Gastroesophageal sphincter (tissue), 3 donors: ENCODE results near the gene KLHDC7B.

ENCODE experiments used
- POLR2AphosphoS5 ChIP-seq: sonication (generic); formaldehyde crosslinking; IDR thresholded peaks from one replicate; pipeline ENCODE4 v1.6.1; 2017; ENCODE audit warnings: antibody characterized with exemption
- TF ChIP-seq, protein P1 (sequence below), 4 experiments: fragments of 200-600 bp in 2 of 4; fragments of 450-650 bp in 2 of 4; sonication (generic) in 1 of 4; IDR thresholded peaks; one replicate each; pipeline ENCODE4 v1.5.1; 2017 to 2019; ENCODE audit warnings: antibody characterized with exemption in 4 of 4, mild to moderate bottlenecking in 2 of 4, moderate library complexity in 2 of 4

GRCh38 chr22:50507421-50507990 lies 38.2 kb upstream of the KLHDC7B start, which contains the start of gene LMF2:
- TF ChIP-seq, protein P1, sequence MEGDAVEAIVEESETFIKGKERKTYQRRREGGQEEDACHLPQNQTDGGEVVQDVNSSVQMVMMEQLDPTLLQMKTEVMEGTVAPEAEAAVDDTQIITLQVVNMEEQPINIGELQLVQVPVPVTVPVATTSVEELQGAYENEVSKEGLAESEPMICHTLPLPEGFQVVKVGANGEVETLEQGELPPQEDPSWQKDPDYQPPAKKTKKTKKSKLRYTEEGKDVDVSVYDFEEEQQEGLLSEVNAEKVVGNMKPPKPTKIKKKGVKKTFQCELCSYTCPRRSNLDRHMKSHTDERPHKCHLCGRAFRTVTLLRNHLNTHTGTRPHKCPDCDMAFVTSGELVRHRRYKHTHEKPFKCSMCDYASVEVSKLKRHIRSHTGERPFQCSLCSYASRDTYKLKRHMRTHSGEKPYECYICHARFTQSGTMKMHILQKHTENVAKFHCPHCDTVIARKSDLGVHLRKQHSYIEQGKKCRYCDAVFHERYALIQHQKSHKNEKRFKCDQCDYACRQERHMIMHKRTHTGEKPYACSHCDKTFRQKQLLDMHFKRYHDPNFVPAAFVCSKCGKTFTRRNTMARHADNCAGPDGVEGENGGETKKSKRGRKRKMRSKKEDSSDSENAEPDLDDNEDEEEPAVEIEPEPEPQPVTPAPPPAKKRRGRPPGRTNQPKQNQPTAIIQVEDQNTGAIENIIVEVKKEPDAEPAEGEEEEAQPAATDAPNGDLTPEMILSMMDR (IDR thresholded peaks at IDR 0.05): peak in 1 of 4 experiments; percentile 38
- peak; percentile 57 for TF ChIP-seq POLR2AphosphoS5
